Measurements from ENCODE around the gene ETV3.

DNA sequence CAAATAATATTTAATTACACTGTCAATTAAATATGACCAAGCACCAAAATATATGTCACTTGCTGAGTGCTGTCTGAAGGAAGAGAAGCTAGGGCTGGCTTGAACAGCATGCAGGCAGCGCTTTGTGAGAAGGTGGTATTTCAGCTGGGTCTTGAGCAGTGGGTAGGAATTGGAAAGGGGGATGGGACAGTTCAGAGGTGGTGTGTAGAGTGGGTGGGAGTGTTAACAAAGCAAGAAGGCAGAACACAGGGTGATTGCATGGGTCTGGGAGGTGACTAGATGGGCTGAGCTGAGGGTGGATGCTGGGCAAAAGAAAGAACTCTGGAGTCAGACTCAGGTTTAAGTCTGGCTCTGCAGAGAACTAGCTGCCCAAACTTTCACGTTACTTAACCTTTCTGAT, 14.3 kb upstream of the ETV3 start:
- TF ChIP-seq ARNT (IDR thresholded peaks at IDR 0.05) (no peak), FOXM1 (IDR thresholded peaks at IDR 0.05; ENCODE audit: borderline replicate concordance) (no peak)

Data from HEK293T (cell line).